GF-D8 (cell line): ENCODE measurements around the gene SCRN1.

Experiments
- DNase-seq: peaks from one replicate; lab custom pipeline; 2025; lab: John Stamatoyannopoulos, UW

The SCRN1 gene

DNA sequence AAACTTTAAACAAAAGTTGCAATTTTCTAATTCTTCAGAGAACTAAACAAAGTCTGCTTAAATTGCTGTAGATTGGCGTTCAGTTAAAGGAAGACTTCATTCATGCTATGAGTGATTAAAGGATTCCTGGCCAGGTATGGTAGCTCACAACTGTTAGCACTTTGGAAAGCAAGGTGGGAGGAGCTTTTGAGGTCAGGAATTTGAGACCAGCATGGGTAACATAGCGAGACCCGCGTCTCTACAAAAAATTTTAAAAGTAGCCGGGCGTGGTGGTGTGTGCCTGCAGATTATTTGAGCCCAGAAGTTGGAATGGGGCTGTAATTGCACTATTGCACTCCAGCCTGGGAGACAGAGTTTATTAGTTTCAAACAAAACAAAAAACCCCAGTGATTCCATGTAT lies 13.5 kb upstream of the SCRN1 start:
- no peak for DNase-seq

DNA sequence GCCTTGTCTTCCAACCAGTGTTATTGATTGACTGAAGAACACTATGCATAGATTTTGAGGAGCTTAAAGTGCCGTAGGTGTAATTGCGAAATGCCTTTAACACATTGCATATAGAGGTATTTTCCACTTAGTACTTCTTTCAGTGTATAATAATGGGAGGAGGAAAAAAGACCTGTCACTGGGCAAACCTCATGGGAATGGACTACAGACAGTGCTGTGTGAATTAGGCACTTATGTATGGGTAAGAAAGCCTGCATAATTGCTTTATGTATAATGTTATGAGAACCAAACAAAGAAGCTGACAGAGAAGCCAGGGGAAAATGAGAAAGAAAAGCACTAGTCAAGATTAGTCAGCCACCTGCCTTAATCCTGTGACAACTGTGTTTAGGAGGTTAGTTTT lies 12.4 kb upstream of the SCRN1 start:
- no peak for DNase-seq

DNA sequence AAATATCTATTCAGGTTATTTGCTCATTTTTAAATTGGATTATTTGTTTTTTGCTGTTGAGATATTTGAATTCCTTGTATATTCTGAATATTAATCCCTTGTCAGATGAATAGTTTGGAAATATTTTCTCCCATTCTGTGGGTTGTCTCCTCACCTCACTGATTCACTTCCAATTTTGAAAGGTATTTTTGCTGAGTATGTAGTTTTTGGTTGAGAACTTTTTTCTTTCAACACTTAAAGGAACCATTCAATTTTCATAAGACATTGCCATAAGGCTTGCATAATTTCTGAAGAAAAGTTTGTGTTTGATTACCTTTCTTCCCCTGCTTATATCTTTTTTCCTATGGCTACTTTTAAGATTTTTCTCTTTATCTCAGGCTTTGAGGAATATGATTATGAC lies 8.9 kb upstream of the SCRN1 start:
- no peak for DNase-seq

DNA sequence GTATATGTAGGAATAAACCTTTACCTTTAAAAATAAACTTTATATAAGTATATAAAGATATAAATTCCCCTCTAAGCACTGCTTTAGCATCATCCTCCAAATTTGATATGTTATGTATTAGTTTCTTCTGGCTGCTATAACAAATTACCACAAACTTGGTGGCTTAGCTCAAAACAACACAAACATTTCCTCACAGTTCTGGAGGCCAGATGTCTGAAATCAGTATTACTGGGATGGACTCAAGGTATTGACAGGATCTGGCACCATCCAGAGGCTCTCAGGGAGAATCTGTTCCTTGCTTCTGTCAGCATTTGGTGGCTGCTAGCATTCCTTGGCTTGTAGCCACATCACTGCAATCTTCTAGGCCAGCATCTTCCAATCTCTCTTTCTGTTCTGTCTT lies 6.7 kb upstream of the SCRN1 start:
- DNase-seq, result no peak

DNA sequence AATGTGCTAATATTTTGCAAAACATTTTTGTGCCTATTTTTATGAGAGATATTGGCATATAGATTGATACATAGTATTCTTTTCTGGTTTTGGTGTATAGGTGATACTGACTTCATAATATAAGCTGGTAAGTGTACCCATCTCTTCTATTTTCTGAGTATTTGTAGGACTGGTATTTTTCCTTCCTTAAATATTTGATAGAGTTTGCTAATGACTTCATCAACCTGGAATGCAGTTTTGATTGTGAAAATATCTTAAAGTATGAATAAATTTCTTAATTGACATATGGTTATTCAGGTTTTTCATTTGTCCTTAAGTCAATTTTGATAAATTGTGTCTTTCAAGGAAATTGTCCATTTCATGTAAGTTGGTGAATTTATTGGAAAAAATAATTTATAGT lies 6.1 kb upstream of the SCRN1 start:
- DNase-seq, result no peak

DNA sequence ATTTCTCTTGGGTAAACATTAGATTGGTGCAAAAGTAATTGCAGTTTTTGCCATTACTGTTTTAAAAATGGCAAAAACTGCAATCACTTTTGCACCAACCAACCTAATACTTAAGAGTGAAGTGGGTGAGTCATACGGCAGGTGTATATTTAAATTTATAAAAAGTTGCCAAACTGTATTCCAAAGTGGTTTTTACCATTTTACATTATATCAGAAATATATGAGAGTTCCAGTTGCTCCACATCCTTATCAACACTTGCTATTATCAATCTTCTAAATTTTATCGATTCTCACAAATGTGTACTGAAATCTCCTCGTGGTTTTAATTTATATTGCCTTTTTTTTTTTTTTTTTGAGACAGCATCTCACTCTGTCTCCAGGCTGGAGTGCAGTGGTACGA lies 3.5 kb upstream of the SCRN1 start:
- no peak for DNase-seq

DNA sequence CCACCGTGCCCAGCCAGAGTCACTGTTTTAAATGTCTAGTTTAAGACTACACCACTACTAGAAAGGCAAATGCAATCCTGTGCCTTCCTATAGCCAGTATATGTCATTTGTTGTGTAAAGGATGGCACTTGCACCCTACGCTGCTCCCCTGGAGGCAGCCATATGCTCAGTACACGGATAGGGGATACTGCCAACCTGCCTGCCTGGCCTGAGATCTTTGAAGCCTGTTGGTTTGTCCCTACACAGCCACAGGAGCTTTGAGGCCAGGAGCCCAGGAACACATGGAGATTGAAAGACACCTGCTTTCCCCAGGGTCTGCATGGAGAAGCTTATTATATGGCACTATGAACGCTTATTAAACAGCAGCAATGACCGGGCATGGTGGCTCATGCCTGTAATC lies 2.3 kb upstream of the SCRN1 start:
- DNase-seq, result no peak

DNA sequence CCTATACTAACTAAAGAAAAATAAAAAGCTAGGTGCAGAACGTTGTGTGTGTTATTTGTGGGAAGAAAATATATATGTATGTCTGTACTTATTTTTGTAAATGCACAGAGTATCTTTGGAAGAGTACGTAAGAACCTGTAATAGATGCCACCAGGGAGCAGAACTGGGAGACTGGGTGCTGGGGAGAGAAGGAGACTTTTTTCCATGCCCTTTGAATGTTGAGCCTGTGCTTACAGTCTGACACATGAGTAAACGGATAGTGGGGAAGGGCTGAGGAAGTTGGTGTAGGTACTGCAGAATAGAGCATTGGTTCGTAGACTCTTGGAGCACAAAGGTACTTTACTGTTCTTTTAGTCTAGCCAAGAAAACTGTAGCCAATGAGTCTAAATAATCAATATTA lies 1.3 kb upstream of the SCRN1 start:
- no peak for DNase-seq

DNA sequence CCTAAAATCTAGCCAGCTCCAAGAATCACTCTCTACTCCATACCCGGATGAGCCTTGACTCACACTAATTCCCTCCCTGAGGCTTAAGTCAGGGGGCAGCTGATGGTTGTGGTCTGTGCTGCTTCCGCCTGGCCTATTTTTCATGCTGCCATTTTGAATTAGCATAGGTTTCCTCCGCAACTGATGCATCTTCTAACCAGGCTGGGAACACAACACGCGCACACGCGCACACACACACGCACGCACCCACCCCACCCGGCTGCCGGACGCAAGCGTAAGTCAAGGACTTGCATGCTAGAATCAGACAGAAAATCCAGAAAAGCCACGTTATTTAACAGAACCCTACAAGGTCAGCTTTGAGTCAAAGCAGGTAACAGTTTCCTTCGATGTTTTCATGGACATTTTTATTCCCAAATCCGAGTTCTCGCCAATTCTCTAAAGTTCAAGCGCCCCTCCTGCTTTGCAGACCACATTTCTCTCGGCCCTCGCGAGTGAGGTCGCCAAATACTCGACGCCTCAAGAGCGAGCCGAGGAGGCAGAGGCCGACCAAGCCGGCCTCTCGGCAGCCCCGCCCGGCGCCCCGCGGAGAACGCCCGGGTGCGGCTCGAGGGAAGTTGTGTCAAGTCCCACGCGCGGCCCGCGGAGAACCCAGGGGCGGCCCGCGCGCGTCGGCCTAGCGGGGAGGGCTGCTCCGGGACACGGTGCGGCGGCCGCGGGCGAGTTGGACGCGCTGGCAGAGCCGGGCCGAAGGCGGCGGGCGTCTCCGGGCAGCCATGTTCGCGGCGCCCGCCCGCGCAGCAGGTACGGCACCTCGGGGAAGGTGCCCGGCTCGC lies 961 bp downstream of the SCRN1 start:
- peak; percentile 78 for DNase-seq

DNA sequence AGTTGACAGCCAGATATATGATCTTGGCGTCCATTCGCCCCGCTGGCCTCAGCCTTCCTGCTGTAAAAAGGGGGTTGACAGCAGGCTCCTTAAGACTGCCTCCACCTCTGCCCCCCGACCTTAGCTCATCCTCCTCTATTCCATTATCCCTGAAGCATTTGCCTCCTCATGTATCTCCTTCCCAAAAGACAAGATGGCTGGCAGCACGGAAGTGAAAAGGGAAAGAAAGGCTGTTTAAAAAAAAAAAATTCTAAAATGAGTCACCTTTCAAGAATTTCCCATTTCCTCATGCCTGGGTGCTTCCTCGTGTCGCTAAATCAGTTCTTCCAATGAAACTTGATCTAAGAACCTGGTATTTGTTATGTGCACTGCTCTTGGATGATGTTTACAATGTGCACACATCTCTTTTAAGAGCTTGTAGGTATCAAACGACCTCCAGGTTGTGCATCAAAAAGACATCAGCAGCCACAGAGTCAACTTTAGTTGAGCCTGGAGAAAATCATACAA lies 1.7 kb downstream of the SCRN1 start:
- peak; percentile 50 for DNase-seq

DNA sequence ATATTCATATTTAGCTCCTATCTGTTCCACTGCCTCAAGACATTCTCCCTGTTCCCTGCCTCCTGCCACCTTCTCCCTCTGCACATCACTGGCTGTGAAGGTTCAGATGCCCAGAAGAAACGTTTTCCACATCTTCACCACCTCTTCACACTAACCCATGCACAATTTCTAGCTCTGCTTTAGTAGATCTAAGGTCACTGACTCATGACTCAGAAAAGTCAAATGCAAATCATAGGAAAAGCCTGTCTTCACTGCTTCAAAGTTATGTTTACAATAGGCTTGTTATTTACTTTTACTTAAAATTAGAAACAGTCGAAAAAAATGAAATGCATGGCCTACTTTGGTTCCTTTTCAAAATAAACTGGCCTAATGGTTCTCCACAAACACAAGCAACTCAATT lies 2.5 kb downstream of the SCRN1 start:
- no peak for DNase-seq

DNA sequence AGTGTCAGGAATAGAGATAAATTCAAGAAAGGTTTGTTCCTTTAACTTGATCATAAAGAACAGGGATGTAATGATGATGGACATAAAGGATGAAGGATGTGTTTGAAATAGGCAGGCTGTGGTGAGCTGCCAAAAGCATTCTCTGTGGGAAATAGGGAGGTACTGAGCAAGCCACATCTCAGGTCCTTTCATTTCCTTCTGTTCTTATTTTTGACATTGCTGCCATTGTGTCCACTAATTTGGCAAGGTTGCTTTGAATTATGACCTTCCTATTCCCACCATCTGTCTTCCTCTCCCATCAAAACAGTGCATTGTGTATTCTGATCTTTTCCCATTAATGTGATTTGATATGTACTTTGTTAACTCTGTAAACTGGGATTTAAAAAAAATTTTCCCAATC lies 9.4 kb downstream of the SCRN1 start:
- DNase-seq, result no peak

DNA sequence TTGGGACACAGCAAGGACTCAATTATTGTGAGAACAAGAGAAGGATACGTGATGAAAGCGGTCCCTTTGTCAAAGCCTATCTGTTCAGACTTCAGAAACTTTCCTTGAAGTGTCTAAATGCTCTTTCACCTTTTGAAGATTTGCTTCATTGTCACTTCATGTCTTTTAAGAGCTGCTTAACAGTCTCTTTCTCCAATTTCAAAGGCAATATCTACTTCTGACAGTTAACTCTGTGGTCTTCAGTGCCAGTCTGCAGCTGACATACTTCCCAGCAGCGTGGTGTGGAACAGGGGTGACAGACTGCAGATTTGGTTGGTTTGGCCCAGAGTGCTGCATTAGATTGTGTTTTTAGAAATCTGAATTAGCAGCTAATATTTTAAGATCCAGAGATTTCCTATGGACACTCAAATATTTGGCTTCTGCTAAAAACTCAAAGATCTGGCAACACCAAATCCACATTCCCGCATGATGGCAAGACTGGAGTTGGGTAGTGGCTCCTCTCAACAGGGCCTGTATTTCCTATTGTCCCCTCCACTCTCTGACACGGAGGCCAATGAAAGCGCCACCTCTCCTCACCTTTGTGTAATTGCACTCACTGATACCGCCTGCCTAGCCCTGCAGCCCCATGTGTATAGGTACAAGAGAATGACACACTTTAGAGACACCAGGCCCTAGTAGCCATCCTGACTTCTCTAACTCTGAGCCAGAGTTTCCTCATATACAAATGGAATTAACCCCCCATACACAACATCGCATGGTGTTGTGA lies 11.5 kb downstream of the SCRN1 start:
- no peak for DNase-seq

DNA sequence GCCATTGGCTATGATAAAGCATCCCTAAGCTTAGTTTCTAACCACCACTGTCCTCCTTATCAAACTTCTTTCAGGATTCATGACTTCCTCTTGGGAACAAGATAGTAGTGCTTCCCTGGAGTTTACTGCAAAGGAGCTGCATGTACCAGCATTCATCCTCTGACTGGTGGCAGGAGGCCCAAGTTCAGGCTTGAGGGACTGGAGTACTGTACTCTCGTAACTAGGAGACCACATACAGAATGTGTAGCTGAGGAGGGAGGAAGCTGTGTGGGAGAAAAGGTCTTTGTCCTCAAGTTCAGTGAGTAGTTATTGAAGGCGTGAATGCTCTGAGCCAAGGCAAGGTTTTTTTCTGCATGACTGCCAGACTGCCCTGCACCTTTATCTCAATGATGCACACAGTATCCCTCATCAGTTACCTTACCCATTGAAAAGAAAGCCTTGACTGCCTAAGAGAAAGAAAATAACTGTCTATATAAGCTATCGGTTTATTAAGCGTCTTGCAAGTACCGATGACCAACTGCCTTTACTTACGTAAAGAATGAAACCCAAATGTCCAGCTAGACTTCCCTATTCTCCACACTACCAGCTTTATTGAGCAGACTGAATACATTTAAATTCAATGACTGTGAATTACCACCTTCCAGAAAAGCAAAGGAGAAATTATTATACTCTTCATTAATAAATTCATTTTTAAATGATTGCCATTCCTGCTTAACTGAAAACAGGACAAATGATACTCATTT lies 12.8 kb downstream of the SCRN1 start:
- DNase-seq, result no peak

DNA sequence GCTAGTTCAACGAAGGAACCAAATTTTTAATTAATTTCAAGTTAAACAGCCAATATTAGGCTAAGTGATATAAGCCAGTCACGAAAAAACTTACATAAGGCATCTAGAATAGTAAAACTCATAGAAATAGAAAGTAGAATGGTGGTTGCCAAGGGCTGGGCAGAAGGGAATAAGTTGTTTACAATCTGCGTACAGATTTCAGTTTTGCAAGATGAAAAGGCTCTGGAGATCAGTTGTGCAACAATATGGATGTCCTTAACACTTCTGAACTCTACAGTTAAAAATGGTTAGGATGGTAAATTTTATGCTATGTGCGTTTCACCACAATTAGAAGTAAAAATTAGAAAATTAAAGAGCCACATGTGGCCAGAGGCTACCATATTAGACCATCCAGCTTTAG lies 13.3 kb downstream of the SCRN1 start:
- no peak for DNase-seq

DNA sequence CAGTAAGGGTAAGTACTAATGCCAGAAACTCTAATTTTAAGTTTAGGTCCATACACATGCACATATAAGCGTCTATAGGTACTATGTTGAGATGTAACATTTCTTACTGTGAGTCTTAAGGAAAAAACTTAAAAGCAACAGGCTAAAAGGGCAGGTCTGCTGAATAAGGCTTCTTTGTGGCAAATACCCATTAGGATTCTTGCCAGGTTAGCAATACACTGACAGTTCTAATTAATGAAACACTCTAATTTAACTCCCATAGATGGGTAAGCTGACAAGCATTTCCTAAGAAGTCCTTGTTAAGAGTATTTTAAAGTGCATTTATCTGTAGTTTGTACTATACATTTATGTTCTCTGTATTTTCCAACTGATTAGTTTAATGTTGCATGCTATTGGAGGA lies 14.0 kb downstream of the SCRN1 start:
- no peak for DNase-seq

DNA sequence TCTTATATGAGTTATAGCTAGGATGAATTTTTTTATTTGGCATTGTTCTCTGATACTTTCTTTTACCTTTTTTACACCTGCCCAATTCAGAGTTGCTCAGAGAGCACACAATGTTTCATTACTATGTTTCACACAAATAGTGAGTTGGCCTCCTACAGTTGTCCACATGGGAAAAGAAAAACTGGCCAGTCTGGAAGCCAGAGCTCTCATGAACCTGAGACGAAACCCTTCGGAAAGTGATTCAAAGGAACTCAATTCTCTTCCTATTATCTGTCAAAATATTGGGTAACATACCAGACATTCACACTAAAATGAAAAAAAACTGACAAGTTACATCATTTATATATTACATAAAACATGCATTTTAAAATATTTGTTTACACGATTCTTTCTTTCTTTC lies 15.3 kb downstream of the SCRN1 start:
- DNase-seq, result no peak

DNA sequence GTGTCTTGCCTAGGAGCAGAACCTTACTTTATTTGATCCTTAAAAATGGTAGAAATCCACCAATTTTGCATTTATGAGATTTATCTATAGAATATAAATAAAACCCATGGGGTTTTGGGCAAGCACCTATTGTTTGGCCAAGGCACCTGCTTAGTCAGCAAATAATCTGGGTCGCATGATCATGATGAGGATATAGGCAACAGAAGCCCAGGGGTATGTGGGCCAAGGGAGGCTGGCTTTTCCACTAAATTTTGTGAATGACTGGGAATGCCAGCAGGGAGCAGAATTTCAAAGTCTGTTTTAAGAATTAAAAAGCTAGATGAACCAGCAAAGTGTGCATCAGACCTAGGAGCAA lies 17.3 kb downstream of the SCRN1 start:
- no peak for DNase-seq

DNA sequence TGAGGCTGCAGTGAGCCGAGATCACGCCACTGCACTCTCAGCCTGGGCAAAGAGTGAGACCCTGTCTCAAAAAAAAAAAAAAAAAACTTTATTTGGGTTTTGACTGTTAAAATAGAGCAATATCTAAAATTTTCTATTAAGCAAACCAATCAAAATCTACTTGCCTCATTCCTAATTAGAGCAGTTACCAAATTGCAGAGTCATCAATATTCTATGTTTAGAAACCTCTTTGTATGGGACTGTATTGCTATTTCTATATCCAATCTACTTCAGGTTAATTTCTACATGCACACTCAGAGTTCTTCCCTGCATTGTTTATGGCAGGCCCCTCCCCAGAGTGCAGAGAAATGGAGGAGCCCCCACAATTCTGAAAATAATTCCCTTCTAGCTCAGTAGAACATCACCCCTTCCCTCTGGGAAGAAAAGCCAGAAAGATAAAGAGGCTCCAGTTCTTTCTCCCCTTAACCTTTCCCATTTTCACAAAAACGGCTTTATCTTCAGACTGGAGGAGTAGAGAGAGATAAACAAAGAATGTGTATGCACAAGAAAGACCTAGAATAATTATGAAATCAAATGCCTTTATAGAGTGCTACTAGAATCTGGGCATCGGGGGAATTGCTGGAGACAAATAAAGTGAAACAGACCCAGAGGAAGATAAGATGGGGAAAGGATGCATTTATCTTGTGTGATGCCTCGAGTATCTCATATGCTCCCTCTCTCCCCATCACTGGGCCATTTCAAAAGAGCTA lies 17.9 kb downstream of the SCRN1 start:
- DNase-seq, result no peak

DNA sequence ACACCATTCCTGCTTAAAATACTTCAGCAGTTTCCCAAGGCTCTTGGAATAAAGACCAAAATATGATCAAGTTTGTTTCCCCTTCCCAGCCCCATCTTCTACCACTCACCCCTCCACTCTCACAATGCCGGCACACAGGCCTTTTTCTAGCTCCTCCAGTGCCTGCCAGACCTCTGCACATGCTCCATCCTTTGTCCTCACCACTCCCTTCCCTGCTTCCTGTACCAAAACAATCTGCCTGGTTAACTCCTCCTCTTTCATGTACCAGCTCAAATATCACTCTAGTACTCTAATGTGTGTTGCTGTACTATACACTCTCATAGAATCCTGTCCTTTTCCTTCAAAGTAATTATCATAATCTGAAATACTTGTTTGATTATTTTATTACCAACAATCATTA lies 19.4 kb downstream of the SCRN1 start:
- no peak for DNase-seq

DNA sequence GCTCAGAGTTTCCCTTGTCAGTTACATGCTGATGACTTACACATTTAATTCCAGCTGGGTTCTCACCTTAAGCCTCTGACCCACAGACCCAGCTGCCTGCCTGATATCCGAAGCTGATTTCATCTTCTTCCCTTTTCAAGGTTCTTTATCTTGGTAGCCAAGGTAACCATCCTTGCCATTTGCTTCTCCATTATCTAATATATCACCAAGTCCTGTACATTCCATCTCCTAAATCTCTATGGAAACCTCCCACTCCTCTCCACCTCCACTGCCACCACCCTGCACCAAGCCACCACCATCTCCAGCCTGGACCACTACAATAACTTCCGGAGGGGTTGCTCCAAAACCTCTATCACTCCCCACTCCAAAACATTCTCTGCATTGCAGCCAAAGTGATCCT lies 19.9 kb downstream of the SCRN1 start:
- no peak for DNase-seq
